Neural progenitor cell (in vitro differentiated cells): Measurements from ENCODE around the gene HERC3. TPM values are rescaled to one million over a fixed set of nuclear protein-coding genes. Genes with fewer than 3 reads are reported as not detected.

Experiments
- DNase-seq: peaks from one replicate; pipeline ENCODE4 v3.0.0-alpha.2; 2016; ENCODE audit warnings: low spot score
- H2AFZ ChIP-seq: fragments of 200-600 bp; sonication (generic); replicated peaks from 2 replicates; pipeline ENCODE4 v1.6.1; 2016; ENCODE audit warnings: antibody characterized with exemption
- H3F3A ChIP-seq: fragments of 200-600 bp; sonication (generic); 2 replicates; pipeline ENCODE4 v1.6.1; 2016; ENCODE audit warnings: antibody characterized with exemption, low read depth
- H3K27ac ChIP-seq: fragments of 200-600 bp; sonication (generic); 2 replicates; pipeline ENCODE4 v1.5.1; 2016; ENCODE audit warnings: mild to moderate bottlenecking
- H3K27me3 ChIP-seq: fragments of 200-600 bp; sonication (generic); 2 replicates; pipeline ENCODE4 v1.6.1; 2016; ENCODE audit warnings: mild to moderate bottlenecking, moderate library complexity
- H3K36me3 ChIP-seq: fragments of 200-600 bp; sonication (generic); 2 replicates; pipeline ENCODE4 v1.5.1; 2016
- H3K4me1 ChIP-seq: fragments of 200-600 bp; sonication (generic); 2 replicates; pipeline ENCODE4 v1.6.1; 2016; ENCODE audit warnings: mixed run types
- H3K4me2 ChIP-seq: fragments of 200-600 bp; sonication (generic); 2 replicates; pipeline ENCODE4 v1.6.1; 2016
- H3K4me3 ChIP-seq: fragments of 200-600 bp; sonication (generic); 2 replicates; pipeline ENCODE4 v1.5.1; 2016
- H3K79me2 ChIP-seq: fragments of 200-600 bp; sonication (generic); 2 replicates; pipeline ENCODE4 v1.6.1; 2016; ENCODE audit warnings: low read depth
- H3K9ac ChIP-seq: fragments of 200-600 bp; sonication (generic); 2 replicates; pipeline ENCODE4 v1.6.1; 2016
- H3K9me3 ChIP-seq: fragments of 200-600 bp; sonication (generic); 2 replicates; pipeline ENCODE4 v1.5.1; 2016; ENCODE audit warnings: low read depth
- H4K20me1 ChIP-seq: fragments of 200-600 bp; sonication (generic); 2 replicates; pipeline ENCODE4 v1.6.1; 2016; ENCODE audit warnings: low read depth
- H3K27ac Mint-ChIP-seq: 3 replicates; pipeline ENCODE4 v1.8.0; 2021; ENCODE audit warnings: mixed read lengths
- H3K27me3 Mint-ChIP-seq: 2 replicates; pipeline ENCODE4 v1.8.0; 2022; ENCODE audit warnings: low read depth, mild to moderate bottlenecking, inconsistent platforms, moderate library complexity, mixed read lengths; ENCODE audit not compliant: insufficient read depth
- H3K36me3 Mint-ChIP-seq: 3 replicates; pipeline ENCODE4 v1.8.0; 2021; ENCODE audit warnings: mixed read lengths
- H3K4me1 Mint-ChIP-seq: 3 replicates; pipeline ENCODE4 v1.8.0; 2021; ENCODE audit warnings: mixed read lengths
- H3K4me3 Mint-ChIP-seq: 3 replicates; pipeline ENCODE4 v1.8.0; 2021; ENCODE audit warnings: mild to moderate bottlenecking, moderate library complexity, mixed read lengths
- H3K9me3 Mint-ChIP-seq: 3 replicates; pipeline ENCODE4 v1.8.0; 2020; ENCODE audit warnings: mixed read lengths
- CTCF ChIP-seq: fragments of 200-600 bp; sonication (generic); IDR thresholded peaks from 2 replicates; pipeline ENCODE4 v1.5.1; 2017; ENCODE audit warnings: antibody characterized with exemption, mild to moderate bottlenecking
- EZH2 ChIP-seq: fragments of 200-600 bp; sonication (generic); IDR thresholded peaks from 2 replicates; pipeline ENCODE4 v1.6.1; 2017; ENCODE audit warnings: antibody characterized with exemption, mild to moderate bottlenecking, moderate library complexity
- EZH2phosphoT487 ChIP-seq: fragments of 200-600 bp; sonication (generic); IDR thresholded peaks from 2 replicates; pipeline ENCODE4 v1.6.1; 2017; ENCODE audit warnings: antibody characterized with exemption
- total RNA-seq: library from RNA; depleted of rRNA; stranded (reverse); fragments of >200 nt; gene quantifications from 2 replicates; pipeline ENCODE4 v1.2.3, GENCODE V29; 2015; ENCODE audit warnings: low replicate concordance

Gene HERC3
- total RNA-seq, 1 donor from 2014 or later = 4.1 TPM

- Mint-ChIP-seq H3K27me3 (no peaks in the 10 kb centered on the region), H3K9me3 (peaks cover 2% of the 10 kb centered on the region), H3K27ac (no peak overlapping the region), H3K4me3 (no peak overlapping the region), H3K36me3 (no peaks in the 10 kb centered on the region), H3K4me1 (no peaks in the 10 kb centered on the region)
- Histone ChIP-seq H4K20me1 (no peaks in the 10 kb centered on the region), H3K27ac (no peak overlapping the region), H2AFZ (no peak overlapping the region), H3K79me2 (no peaks in the 10 kb centered on the region), H3K4me3 (no peak overlapping the region), H3F3A (no peaks in the 10 kb centered on the region), H3K9ac (no peak overlapping the region), H3K4me1 (no peaks in the 10 kb centered on the region), H3K4me2 (no peak overlapping the region), H3K36me3 (no peaks in the 10 kb centered on the region), H3K9me3 (no peaks in the 10 kb centered on the region), H3K27me3 (no peaks in the 10 kb centered on the region)
- no peak for TF ChIP-seq EZH2phosphoT487
- no peak for TF ChIP-seq EZH2
- TF ChIP-seq CTCF = no peak
- no peak for DNase-seq
These were observed 26.7 kb downstream of the HERC3 start for GRCh38 chr4:88618782-88619485.

- TF ChIP-seq EZH2phosphoT487 = no peak
- no peak for TF ChIP-seq CTCF
- TF ChIP-seq EZH2 = no peak
- H3K9me3 ChIP-seq = no peaks in the 10 kb centered on the region
These were observed 27.7 kb downstream of the HERC3 start for GRCh38 chr4:88619971-88620370.

GRCh38 chr4:88621763-88622327 is 29.6 kb downstream of the HERC3 start:
- no peak overlapping the region for H3K27ac Mint-ChIP-seq
- Histone ChIP-seq H3K36me3 (no peaks in the 10 kb centered on the region), H3K4me1 (no peaks in the 10 kb centered on the region), H3F3A (no peaks in the 10 kb centered on the region), H3K9ac (no peak overlapping the region), H3K4me3 (no peak overlapping the region), H4K20me1 (no peaks in the 10 kb centered on the region), H3K27ac (no peak overlapping the region), H3K4me2 (no peak overlapping the region), H2AFZ (no peak overlapping the region), H3K27me3 (no peaks in the 10 kb centered on the region), H3K9me3 (no peaks in the 10 kb centered on the region), H3K79me2 (no peaks in the 10 kb centered on the region)
- no peak overlapping the region for H3K4me3 Mint-ChIP-seq
- H3K27me3 Mint-ChIP-seq = no peaks in the 10 kb centered on the region
- no peaks in the 10 kb centered on the region for H3K4me1 Mint-ChIP-seq
- no peak for DNase-seq
- no peaks in the 10 kb centered on the region for H3K36me3 Mint-ChIP-seq
- TF ChIP-seq CTCF (no peak), EZH2phosphoT487 (no peak), EZH2 (no peak)
- H3K9me3 Mint-ChIP-seq = peaks cover 2% of the 10 kb centered on the region

More at GRCh38 chr4:88619971-88620370, 27.7 kb downstream of the HERC3 start:
- Histone ChIP-seq H3K4me1 (no peaks in the 10 kb centered on the region), H3K79me2 (no peaks in the 10 kb centered on the region), H3K36me3 (no peaks in the 10 kb centered on the region), H4K20me1 (no peaks in the 10 kb centered on the region), H3F3A (no peaks in the 10 kb centered on the region), H3K4me3 (no peak overlapping the region), H3K4me2 (no peak overlapping the region), H3K27ac (no peak overlapping the region), H3K27me3 (no peaks in the 10 kb centered on the region), H3K9ac (no peak overlapping the region), H2AFZ (no peak overlapping the region)
- Mint-ChIP-seq H3K27me3 (no peaks in the 10 kb centered on the region), H3K27ac (no peak overlapping the region), H3K36me3 (no peaks in the 10 kb centered on the region), H3K4me3 (no peak overlapping the region), H3K9me3 (peaks cover 2% of the 10 kb centered on the region), H3K4me1 (no peaks in the 10 kb centered on the region)
- DNase-seq = no peak
